Measurements from ENCODE around the gene RC3H1.
"Not testable (repeated sequence)": the region's sequence is repeated elsewhere in the genome, so short reads cannot be mapped to it uniquely, and the experiment has no call there.

The RC3H1 gene

GRCh38 chr1:174022080-174022975 is at the start of gene RC3H1:
TSS of gene RC3H1 (minus strand) at chr1:174022357. CDS start at chr1:173992985, 29,372 bp downstream.
- peak; percentile 91 for DNase-seq (ENCODE audit: low spot score)

DNA sequence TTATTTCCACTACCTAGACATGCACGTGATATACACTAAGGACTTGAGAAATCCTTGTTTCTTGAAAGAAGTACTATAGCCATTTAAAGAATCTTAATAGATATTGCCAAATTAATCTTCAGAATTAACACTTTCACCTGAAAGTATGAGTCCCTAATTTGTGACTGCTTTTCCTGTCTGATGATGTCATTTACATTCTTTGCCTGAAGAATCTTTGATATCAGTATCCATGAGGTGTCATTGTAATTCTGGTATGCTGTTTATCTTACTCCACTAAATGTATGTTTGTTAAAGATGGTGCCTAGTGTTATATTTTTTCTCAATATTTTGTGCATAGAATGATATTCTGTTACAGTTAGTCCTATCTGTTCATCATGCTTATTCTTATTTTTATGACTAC is 48.5 kb upstream of the RC3H1 start:
- no peak for DNase-seq (ENCODE audit: low spot score)

DNA sequence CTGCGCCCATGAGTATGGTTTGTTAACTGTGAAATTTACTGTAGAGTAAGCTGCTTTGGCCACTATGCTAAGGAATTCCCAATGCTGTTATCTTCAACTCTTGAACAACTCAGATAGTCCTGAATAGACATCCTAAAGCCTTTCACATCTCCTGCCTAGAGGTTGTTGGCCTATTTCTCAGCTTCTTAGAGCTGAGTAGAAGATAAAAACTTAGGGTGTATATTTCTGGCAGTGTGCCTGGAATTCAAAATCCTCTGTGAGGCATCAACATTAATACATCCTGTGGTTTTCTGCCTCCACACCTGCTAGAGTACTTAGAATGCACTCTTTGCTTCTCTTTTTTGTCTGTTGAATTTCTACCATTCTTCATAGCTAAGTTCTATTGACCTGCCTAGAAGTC is 45.8 kb upstream of the RC3H1 start:
- no peak for DNase-seq (ENCODE audit: low spot score)

DNA sequence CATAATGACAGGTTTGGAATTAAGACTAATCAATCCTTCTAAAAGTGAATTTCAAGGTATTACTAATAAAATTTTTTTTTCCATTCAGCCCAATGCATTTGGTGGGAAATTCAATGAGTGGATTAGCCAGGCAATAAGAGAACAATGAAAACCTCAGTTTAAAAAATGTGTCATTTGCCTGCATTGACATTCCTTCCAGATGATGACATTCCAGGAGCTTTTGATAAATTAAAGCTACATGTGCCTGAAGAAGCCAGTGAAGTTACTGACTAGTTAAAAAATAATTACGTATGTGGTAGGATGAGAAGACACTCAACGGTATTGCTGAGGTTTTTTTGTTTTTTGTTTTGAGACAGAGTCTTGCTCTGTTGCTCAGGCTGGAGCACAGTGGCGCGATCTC is 37.9 kb upstream of the RC3H1 start:
- no peak for DNase-seq (ENCODE audit: low spot score)

- DNase-seq (ENCODE audit: low spot score): no peak
Measured at GRCh38 chr1:174058624-174059023, 36.5 kb upstream of the RC3H1 start.

- not testable (repeated sequence) for DNase-seq (ENCODE audit: low spot score)
Measured at GRCh38 chr1:174056609-174057008, 34.5 kb upstream of the RC3H1 start.

DNA sequence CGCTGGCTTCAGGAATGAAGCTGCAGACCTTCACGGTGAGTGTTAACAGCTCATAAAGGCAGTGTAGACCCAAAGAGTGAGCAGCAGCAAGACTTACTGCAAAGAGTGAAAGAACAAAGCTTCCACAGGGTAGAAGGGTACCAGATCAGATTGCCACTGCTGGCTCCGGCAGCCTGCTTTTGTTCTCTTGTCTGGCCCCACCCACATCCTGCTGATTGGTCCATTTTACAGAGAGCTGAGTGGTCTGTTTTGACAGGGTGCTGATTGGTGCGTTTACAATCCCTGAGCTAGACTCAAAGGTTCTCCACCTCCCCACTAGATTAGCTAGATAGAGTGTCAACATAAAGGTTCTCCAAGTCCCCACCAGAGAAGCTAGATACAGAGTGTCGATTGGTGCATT is 33.6 kb upstream of the RC3H1 start:
- DNase-seq (ENCODE audit: low spot score): not testable (repeated sequence)

- no peak for DNase-seq (ENCODE audit: low spot score)
Measured at GRCh38 chr1:174053826-174054225, 31.7 kb upstream of the RC3H1 start.

- no peak for DNase-seq (ENCODE audit: low spot score)
Measured at GRCh38 chr1:174052621-174053020, 30.5 kb upstream of the RC3H1 start.

GRCh38 chr1:174051956-174052355 is 29.8 kb upstream of the RC3H1 start:
- DNase-seq (ENCODE audit: low spot score): no peak

- DNase-seq (ENCODE audit: low spot score): no peak
Measured at GRCh38 chr1:174049514-174049913, 27.4 kb upstream of the RC3H1 start.

DNA sequence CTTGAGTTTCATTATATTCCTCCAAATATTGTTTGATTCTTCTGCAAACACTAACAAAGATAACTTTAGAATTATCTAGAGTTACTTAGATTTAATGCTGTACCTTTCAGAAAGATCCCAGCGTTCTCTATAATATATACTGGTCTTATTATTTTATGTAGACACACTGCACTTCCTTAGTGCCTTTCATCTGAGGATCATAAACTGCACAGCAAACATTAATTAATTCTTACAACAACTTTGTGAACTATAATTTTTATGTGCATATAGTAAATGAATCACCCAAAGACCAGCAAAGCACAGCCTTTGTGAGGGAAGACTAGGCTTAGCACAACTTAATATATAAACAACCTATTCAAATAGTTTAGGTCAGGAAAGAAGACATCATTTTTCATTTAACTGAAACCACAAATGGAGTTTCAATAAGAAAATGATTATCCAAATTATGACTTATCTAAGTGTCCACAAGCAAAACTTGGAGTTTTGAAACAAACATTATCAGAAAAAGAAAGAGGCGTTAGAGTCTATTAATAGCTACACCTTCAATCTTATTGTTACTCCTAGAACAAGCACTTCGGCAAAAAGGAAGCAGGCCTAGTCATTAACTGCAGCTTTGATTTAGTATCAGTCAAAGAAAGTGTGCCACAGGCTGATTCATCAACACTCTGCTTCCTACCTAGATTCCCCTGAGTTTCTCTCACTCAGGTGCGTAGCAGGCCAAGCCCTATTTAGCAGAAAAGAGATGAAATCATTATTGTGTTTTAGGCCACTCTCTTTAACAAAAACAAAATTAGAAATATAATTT is 22.5 kb upstream of the RC3H1 start:
- DNase-seq (ENCODE audit: low spot score): no peak

DNA sequence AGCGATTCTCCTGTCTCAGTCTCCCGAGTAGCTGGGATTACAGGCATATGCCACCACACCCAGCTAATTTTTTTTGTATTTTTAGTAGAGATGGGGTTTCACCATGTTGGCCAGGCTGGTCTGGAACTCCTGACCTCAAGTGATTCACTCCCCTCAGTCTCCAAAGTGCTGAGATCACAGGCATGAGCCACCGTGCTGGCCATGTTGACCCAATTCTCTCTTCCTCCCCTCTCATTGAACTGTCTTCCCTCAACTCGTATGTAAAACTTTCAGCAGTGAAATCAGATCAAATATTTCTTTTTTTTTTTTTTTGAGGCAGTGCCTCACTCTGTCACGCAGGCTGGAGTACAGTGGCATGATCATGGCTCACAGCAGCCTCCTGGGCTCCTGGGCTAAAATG is 20.4 kb upstream of the RC3H1 start:
- not testable (repeated sequence) for DNase-seq (ENCODE audit: low spot score)

DNA sequence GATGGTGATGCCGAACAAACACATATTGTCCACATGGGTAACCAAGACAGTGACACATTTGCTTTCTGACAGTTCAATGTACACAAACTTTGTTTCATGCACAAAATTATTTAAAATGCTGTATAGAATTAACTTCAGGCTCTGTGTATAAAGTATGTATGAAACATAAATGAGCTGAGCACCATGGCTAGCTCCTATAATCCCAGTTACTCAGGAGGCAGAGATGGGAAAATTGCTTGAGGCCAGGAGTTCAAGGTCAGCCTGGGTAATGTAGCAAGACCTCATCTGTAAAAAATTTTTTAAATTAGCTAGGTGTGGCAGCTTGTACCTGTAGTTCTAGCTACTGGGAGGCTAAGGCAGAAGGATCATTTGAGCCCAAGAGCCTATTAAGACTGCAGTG is 19.2 kb upstream of the RC3H1 start:
- DNase-seq (ENCODE audit: low spot score): no peak

DNA sequence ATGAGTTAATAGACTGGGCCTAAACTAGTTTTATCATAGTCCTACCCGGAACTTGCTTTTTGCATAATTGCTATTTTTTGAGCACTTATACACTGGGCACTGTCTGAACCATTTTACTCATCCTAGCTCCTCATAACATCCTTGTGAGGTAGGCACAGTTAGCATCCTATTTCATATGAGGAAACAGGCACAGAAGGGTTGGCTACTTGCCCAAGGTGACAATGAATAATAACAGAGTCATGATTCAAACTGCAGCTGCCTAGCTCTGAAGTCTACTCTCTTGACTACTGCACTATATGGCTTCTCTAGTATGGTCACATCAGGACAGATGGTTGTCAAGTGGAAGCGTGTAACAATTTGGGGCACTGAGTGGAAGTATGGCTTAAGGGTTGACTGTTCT is 18.2 kb upstream of the RC3H1 start:
- DNase-seq (ENCODE audit: low spot score): no peak

DNA sequence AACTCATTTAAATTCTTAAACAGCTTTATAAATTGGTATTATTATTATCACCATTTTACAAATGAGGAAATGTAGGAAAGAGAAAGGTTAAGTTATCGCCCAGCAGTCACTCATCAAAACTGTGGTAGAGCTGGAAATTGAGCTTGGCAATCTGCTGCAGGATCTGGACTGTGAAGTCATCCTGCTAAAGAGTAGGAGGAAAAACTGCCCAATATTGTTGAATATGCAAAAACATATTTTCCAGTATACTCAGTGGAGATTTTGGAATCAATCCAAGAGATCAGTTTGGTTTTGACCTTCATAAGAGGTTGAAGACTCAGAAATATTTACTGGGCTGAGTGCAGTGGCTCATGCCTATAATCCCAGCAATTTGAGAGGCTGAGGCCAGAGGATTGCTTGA is 16.9 kb upstream of the RC3H1 start:
- DNase-seq (ENCODE audit: low spot score): no peak

DNA sequence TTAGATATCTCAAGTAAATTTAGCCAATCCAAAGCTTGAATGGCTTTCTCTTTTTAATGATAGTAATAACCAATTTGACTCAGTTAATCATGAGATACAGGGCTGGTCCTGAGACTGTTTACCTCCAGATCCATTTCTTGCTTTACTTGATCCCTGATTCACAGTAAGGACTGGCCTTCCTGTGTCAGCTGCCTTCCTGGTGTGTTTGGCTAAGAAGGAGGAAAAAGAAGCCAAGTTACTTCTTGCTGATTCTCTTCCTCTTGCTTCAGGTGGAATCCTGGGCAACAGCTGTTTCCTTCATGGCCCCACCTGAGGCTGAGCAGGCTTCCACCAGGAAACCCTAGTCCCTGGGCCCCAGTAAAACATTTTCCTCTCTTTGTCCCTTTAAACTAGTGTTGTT is 14.6 kb upstream of the RC3H1 start:
- no peak for DNase-seq (ENCODE audit: low spot score)

- DNase-seq (ENCODE audit: low spot score): no peak
Measured at GRCh38 chr1:174036204-174036603, 14.0 kb upstream of the RC3H1 start.

GRCh38 chr1:174032671-174033222 is 10.6 kb upstream of the RC3H1 start:
- no peak for DNase-seq (ENCODE audit: low spot score)

GRCh38 chr1:174031099-174031498 is 8.9 kb upstream of the RC3H1 start:
- no peak for DNase-seq (ENCODE audit: low spot score)

- DNase-seq (ENCODE audit: low spot score): no peak
Measured at GRCh38 chr1:174028495-174028894, 6.3 kb upstream of the RC3H1 start.

DNA sequence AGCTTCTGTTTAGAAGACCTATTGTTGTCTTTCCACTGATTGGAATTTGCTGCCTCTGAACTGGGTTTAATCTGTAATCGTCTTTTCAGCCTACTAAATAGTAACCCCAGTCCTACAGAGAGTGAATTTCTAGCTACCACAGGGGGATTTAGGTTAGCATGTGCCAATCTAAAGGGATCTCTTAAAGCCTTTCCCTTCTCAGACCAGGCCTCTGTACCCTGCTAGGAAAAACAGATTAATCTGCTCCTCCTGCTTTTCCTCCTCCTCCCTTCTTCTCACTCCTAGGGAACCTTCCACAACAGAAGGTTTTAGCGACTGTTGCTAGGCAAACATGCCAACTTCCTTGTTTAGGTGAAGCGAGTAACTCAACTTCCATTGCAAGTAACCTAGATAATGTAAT is 1.3 kb upstream of the RC3H1 start:
- no peak for DNase-seq (ENCODE audit: low spot score)

DNA sequence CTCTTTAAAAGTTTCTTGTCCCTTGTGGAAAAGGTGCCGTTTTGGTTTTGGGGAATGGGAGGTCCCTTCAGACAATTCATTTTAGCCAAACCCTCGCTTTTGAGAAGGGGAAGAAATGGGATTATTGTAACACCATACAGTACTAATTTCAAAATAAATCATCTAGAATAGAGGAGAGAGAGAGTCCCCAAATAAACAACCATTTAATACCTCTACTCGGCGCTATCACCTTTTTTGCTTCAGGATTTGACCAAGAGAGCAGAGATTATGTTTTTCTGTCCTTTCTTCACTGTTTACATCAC is 770 bp upstream of the RC3H1 start:
- DNase-seq (ENCODE audit: low spot score): no peak

Data from germinal center (tissue), 1 donor.